H9 (cell line): ENCODE measurements around the gene PTRHD1. TPM values are rescaled to one million over a fixed set of nuclear protein-coding genes. Genes with fewer than 3 reads are reported as not detected.

Experiments
- DNase-seq: peaks from one replicate; pipeline ENCODE4 v3.0.0-alpha.2; 2017
- H2AFZ ChIP-seq: one replicate; pipeline ENCODE4 v1.6.1; 2013; ENCODE audit warnings: mild to moderate bottlenecking, low read length, control low read depth, moderate library complexity
- H2AK5ac ChIP-seq: 2 replicates; pipeline ENCODE4 v1.6.1; 2013; ENCODE audit warnings: low read length, control low read depth, mixed read lengths; ENCODE audit not compliant: insufficient read length
- H2BK120ac ChIP-seq: one replicate; pipeline ENCODE4 v1.6.1; 2013; ENCODE audit warnings: low read depth, mild to moderate bottlenecking, low read length, control low read depth, inconsistent platforms; ENCODE audit not compliant: poor library complexity, severe bottlenecking
- H2BK12ac ChIP-seq: 2 replicates; pipeline ENCODE4 v1.6.1; 2013; ENCODE audit warnings: low read length, control low read depth, mixed read lengths, low read depth; ENCODE audit not compliant: insufficient read length
- H2BK15ac ChIP-seq: 2 replicates; pipeline ENCODE4 v1.6.1; 2013; ENCODE audit warnings: low read depth, low read length, control low read depth
- H2BK20ac ChIP-seq: one replicate; pipeline ENCODE4 v1.6.1; 2013; ENCODE audit warnings: low read depth, mild to moderate bottlenecking, low read length, control low read depth, inconsistent platforms; ENCODE audit not compliant: poor library complexity, severe bottlenecking
- H2BK5ac ChIP-seq: 2 replicates; pipeline ENCODE4 v1.6.1; 2013; ENCODE audit warnings: low read length, control low read depth, mixed read lengths; ENCODE audit not compliant: insufficient read length
- H3K14ac ChIP-seq: 2 replicates; pipeline ENCODE4 v1.6.1; 2013; ENCODE audit warnings: low read length, control low read depth; ENCODE audit not compliant: insufficient read depth
- H3K18ac ChIP-seq: 2 replicates; pipeline ENCODE4 v1.6.1; 2013; ENCODE audit warnings: low read depth, mild to moderate bottlenecking, mixed read lengths, low read length, control low read depth; ENCODE audit not compliant: insufficient read length
- H3K23ac ChIP-seq: 2 replicates; pipeline ENCODE4 v1.6.1; 2013; ENCODE audit warnings: low read length, control low read depth, mixed read lengths, low read depth; ENCODE audit not compliant: insufficient read length
- H3K23me2 ChIP-seq: 2 replicates; pipeline ENCODE4 v1.6.1; 2013; ENCODE audit warnings: low read depth, mild to moderate bottlenecking, mixed read lengths, low read length, control low read depth; ENCODE audit not compliant: insufficient read length, poor library complexity, severe bottlenecking
- H3K27ac ChIP-seq: 2 replicates; pipeline ENCODE4 v1.5.1; 2013; ENCODE audit warnings: low read length, control low read depth, mixed read lengths, low read depth; ENCODE audit not compliant: insufficient read length
- H3K27me3 ChIP-seq: 2 replicates; pipeline ENCODE4 v1.6.1; 2013; ENCODE audit warnings: low read length, control low read depth, inconsistent platforms; ENCODE audit not compliant: insufficient read depth
- H3K4ac ChIP-seq: 2 replicates; pipeline ENCODE4 v1.6.1; 2013; ENCODE audit warnings: low read depth, mild to moderate bottlenecking, control low read depth, inconsistent platforms, low read length, moderate library complexity
- H3K4me1 ChIP-seq: 2 replicates; pipeline ENCODE4 v1.6.1; 2013; ENCODE audit warnings: low read length, control low read depth, inconsistent platforms; ENCODE audit not compliant: insufficient read depth
- H3K4me2 ChIP-seq: 2 replicates; pipeline ENCODE4 v1.6.1; 2013; ENCODE audit warnings: low read length, control low read depth, mixed read lengths; ENCODE audit not compliant: insufficient read length, insufficient read depth
- H3K56ac ChIP-seq: 2 replicates; pipeline ENCODE4 v1.6.1; 2013; ENCODE audit warnings: low read depth, mild to moderate bottlenecking, mixed read lengths, low read length, control low read depth; ENCODE audit not compliant: insufficient read length
- H3K79me1 ChIP-seq: 2 replicates; pipeline ENCODE4 v1.6.1; 2013; ENCODE audit warnings: low read depth, mild to moderate bottlenecking, moderate library complexity, low read length, control low read depth, inconsistent platforms; ENCODE audit not compliant: insufficient read depth, poor library complexity, severe bottlenecking
- H3K79me2 ChIP-seq: 2 replicates; pipeline ENCODE4 v1.6.1; 2013; ENCODE audit warnings: low read length, control low read depth, inconsistent platforms; ENCODE audit not compliant: insufficient read depth
- H3K9ac ChIP-seq: 2 replicates; pipeline ENCODE4 v1.6.1; 2013; ENCODE audit warnings: low read length, control low read depth, mixed read lengths; ENCODE audit not compliant: insufficient read length; ENCODE audit errors: extremely low read depth
- H3K9me3 ChIP-seq: one replicate; pipeline ENCODE4 v1.6.1; 2013; ENCODE audit warnings: low read depth, low read length, inconsistent platforms; ENCODE audit not compliant: control insufficient read depth
- H3T11ph ChIP-seq: one replicate; pipeline ENCODE4 v1.6.1; 2013; ENCODE audit warnings: mild to moderate bottlenecking, low read length, control low read depth, inconsistent platforms
- H4K20me1 ChIP-seq: one replicate; pipeline ENCODE4 v1.6.1; 2013; ENCODE audit not compliant: control insufficient read depth, insufficient read length, insufficient read depth
- H4K5ac ChIP-seq: 2 replicates; pipeline ENCODE4 v1.6.1; 2013; ENCODE audit warnings: low read depth, mild to moderate bottlenecking, mixed read lengths, low read length, control low read depth; ENCODE audit not compliant: insufficient read length
- H4K8ac ChIP-seq: replicated peaks from 2 replicates; pipeline ENCODE4 v1.6.1; 2013; ENCODE audit warnings: low read length, control low read depth, mixed read lengths, low read depth; ENCODE audit not compliant: insufficient read length
- H4K91ac ChIP-seq: 2 replicates; pipeline ENCODE4 v1.6.1; 2013; ENCODE audit warnings: low read depth, mild to moderate bottlenecking, moderate library complexity, mixed read lengths, low read length, control low read depth; ENCODE audit not compliant: insufficient read length
- H3K27ac Mint-ChIP-seq, 3 experiments: 2 replicates in 2 of 3; 3 replicates in 1 of 3; pipeline ENCODE4 v1.8.0; 2020 to 2021; ENCODE audit warnings: mixed read lengths in 3 of 3, mild to moderate bottlenecking in 1 of 3, moderate library complexity in 1 of 3
- H3K27me3 Mint-ChIP-seq: 2 replicates; pipeline ENCODE4 v1.8.0; 2021; ENCODE audit warnings: low read depth, mild to moderate bottlenecking, moderate library complexity, mixed read lengths
- H3K36me3 Mint-ChIP-seq, 3 experiments: 2 replicates in 2 of 3; 3 replicates in 1 of 3; pipeline ENCODE4 v1.8.0; 2020 to 2021; ENCODE audit warnings: low read depth in 3 of 3, mixed read lengths in 3 of 3; ENCODE audit not compliant: insufficient read depth in 1 of 3
- H3K4me1 Mint-ChIP-seq, 2 experiments: 2 replicates each; pipeline ENCODE4 v1.8.0; 2020; ENCODE audit warnings: mixed read lengths in 2 of 2
- H3K4me3 Mint-ChIP-seq, 2 experiments: 2 replicates in 1 of 2; 3 replicates in 1 of 2; pipeline ENCODE4 v1.8.0; 2020 to 2021; ENCODE audit warnings: mild to moderate bottlenecking in 2 of 2, mixed read lengths in 2 of 2, moderate library complexity in 1 of 2
- H3K9me3 Mint-ChIP-seq, 2 experiments: 2 replicates in 1 of 2; 3 replicates in 1 of 2; pipeline ENCODE4 v1.8.0; 2020; ENCODE audit warnings: mild to moderate bottlenecking in 2 of 2, mixed read lengths in 2 of 2, moderate library complexity in 1 of 2
- WGBS: extraction: QIAGEN DNeasy Blood & Tissue Kit; methylation state at CpG from one replicate; pipeline ENCODE4 v1.1.7; 2013; ENCODE audit warnings: missing lambda C conversion rate, low lambda C conversion rate, mixed read lengths; ENCODE audit not compliant: insufficient read length; ENCODE audit errors: extremely low coverage; 5-methylcytosine and 5-hydroxymethylcytosine counted together
- total RNA-seq: library from RNA; stranded (reverse); gene quantifications from 2 replicates; pipeline ENCODE4 v1.2.1, GENCODE V29; 2021
- TF ChIP-seq, protein P1 (sequence below): fragments of 200-600 bp; sonication (generic); conservative IDR thresholded peaks from 3 replicates; pipeline ENCODE4 v1.8.0; 2021; ENCODE audit warnings: antibody characterized with exemption, mild to moderate bottlenecking

Gene PTRHD1
- total RNA-seq, 1 experiment from 2014 or later: 43.7 TPM

DNA sequence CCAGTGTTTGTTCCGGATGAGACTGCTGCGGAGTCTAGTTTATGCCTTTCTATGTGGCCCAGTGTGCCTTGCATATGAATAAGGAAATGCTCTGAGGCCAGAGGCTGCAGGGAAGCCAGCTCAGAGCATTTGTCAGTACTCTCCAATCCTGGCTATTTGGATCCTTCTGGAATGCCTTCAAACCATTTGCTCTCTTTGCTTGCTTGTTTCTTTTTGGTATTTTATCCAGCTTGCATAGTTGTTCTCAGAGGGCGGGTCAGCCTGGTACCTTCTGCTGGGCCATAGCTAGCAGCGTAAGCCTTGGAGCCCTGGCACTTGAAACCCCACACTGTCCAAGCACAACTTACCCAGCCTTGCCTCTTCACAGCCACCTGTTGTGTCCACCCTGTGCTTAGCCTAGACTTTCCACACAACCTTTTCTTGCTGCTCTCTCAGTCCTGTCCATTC lies 20.5 kb upstream of the PTRHD1 start:
- no peak overlapping the region for H3K9ac ChIP-seq
- Mint-ChIP-seq H3K27ac (peak overlapping the region in 2 of 3 experiments; percentile 57 to 83; a peak in 3 of 7 replicates), H3K36me3 (peaks cover 39 to 74% (median 65%) of the 10 kb centered on the region in 3 experiments; a peak in 6 of 7 replicates), H3K4me3 (no peak overlapping the region), H3K4me1 (peaks cover 0 to 7% of the 10 kb centered on the region in 2 experiments; a peak in 3 of 4 replicates), H3K27me3 (no peaks in the 10 kb centered on the region), H3K9me3 (peaks cover 0 to 3% of the 10 kb centered on the region in 2 experiments; a peak in 1 of 5 replicates)
- H3K56ac ChIP-seq: no peak overlapping the region
- no peaks in the 10 kb centered on the region for H3K9me3 ChIP-seq
- no peaks in the 10 kb centered on the region for H3K79me1 ChIP-seq
- no peak overlapping the region for H2BK20ac ChIP-seq
- no peak overlapping the region for H3K4me2 ChIP-seq
- H3K27ac ChIP-seq: no peak overlapping the region
- no peak overlapping the region for H4K8ac ChIP-seq
- no peak overlapping the region for H2BK15ac ChIP-seq
- no peaks in the 10 kb centered on the region for H3K27me3 ChIP-seq
- H3K23ac ChIP-seq: no peak overlapping the region
- no peak overlapping the region for H2BK5ac ChIP-seq
- TF ChIP-seq, protein P1, sequence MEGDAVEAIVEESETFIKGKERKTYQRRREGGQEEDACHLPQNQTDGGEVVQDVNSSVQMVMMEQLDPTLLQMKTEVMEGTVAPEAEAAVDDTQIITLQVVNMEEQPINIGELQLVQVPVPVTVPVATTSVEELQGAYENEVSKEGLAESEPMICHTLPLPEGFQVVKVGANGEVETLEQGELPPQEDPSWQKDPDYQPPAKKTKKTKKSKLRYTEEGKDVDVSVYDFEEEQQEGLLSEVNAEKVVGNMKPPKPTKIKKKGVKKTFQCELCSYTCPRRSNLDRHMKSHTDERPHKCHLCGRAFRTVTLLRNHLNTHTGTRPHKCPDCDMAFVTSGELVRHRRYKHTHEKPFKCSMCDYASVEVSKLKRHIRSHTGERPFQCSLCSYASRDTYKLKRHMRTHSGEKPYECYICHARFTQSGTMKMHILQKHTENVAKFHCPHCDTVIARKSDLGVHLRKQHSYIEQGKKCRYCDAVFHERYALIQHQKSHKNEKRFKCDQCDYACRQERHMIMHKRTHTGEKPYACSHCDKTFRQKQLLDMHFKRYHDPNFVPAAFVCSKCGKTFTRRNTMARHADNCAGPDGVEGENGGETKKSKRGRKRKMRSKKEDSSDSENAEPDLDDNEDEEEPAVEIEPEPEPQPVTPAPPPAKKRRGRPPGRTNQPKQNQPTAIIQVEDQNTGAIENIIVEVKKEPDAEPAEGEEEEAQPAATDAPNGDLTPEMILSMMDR: no peak
- H2AK5ac ChIP-seq: no peak overlapping the region
- no peaks in the 10 kb centered on the region for H4K20me1 ChIP-seq
- H3K23me2 ChIP-seq: no peaks in the 10 kb centered on the region
- H2AFZ ChIP-seq: no peak overlapping the region
- H3K4ac ChIP-seq: no peak overlapping the region
- H3K79me2 ChIP-seq: peaks cover 5% of the 10 kb centered on the region; the same call in 1 of the 2 replicates
- no peak for DNase-seq
- H2BK12ac ChIP-seq: no peak overlapping the region
- no peak overlapping the region for H3K14ac ChIP-seq
- H2BK120ac ChIP-seq: no peak overlapping the region
- H3K18ac ChIP-seq: no peak overlapping the region
- no peak overlapping the region for H4K91ac ChIP-seq
- H3K4me1 ChIP-seq: no peaks in the 10 kb centered on the region
- no peak overlapping the region for H4K5ac ChIP-seq
- WGBS: no CpG with 5 or more reads among the region's 4 CpGs
- H3T11ph ChIP-seq: no peak overlapping the region
